HG03280 (cell line): ENCODE data around the gene CAPZA2.
"Not testable (repeated sequence)": the region's sequence is repeated elsewhere in the genome, so short reads cannot be mapped to it uniquely, and the experiment has no call there.

Source experiments
- ATAC-seq: cut with Tn5 transposase; IDR thresholded peaks from one replicate; pipeline ENCODE4 v1.9.1; 2021; ENCODE audit warnings: mild to moderate bottlenecking, moderate library complexity; ENCODE audit not compliant: unreplicated experiment

Gene CAPZA2

GRCh38 chr7:116862234-116862950 lies at the start of gene CAPZA2:
TSS of gene CAPZA2 (plus strand) at chr7:116862587. CDS start at chr7:116862612, 25 bp downstream.
- peak; percentile 93 for ATAC-seq

GRCh38 chr7:116812860-116813259 lies 49.5 kb upstream of the CAPZA2 start:
- no peak for ATAC-seq

GRCh38 chr7:116813371-116813770 lies 49.0 kb upstream of the CAPZA2 start:
- not testable (repeated sequence) for ATAC-seq

- ATAC-seq: no peak
Observed at GRCh38 chr7:116815041-116815440, 47.3 kb upstream of the CAPZA2 start.

GRCh38 chr7:116820149-116820548 lies 42.2 kb upstream of the CAPZA2 start:
- no peak for ATAC-seq

- ATAC-seq: not testable (repeated sequence)
Observed at GRCh38 chr7:116821647-116822046, 40.7 kb upstream of the CAPZA2 start.

GRCh38 chr7:116824449-116824848 lies 37.9 kb upstream of the CAPZA2 start:
- ATAC-seq: no peak

- ATAC-seq: no peak
Observed at GRCh38 chr7:116828281-116828680, 34.1 kb upstream of the CAPZA2 start.

GRCh38 chr7:116829041-116829440 lies 33.3 kb upstream of the CAPZA2 start:
- no peak for ATAC-seq

GRCh38 chr7:116829493-116829892 lies 32.9 kb upstream of the CAPZA2 start:
- no peak for ATAC-seq

GRCh38 chr7:116832692-116833091 lies 29.7 kb upstream of the CAPZA2 start:
- ATAC-seq: no peak

- no peak for ATAC-seq
Observed at GRCh38 chr7:116834815-116835504, 27.4 kb upstream of the CAPZA2 start.

- ATAC-seq: no peak
Observed at GRCh38 chr7:116836048-116836447, 26.3 kb upstream of the CAPZA2 start.

- ATAC-seq: no peak
Observed at GRCh38 chr7:116836911-116837310, 25.5 kb upstream of the CAPZA2 start.

- no peak for ATAC-seq
Observed at GRCh38 chr7:116837586-116837985, 24.8 kb upstream of the CAPZA2 start.

- no peak for ATAC-seq
Observed at GRCh38 chr7:116840256-116840655, 22.1 kb upstream of the CAPZA2 start.

GRCh38 chr7:116842371-116842770 lies 20.0 kb upstream of the CAPZA2 start:
- ATAC-seq: no peak

- ATAC-seq: no peak
Observed at GRCh38 chr7:116843378-116843777, 19.0 kb upstream of the CAPZA2 start.

- no peak for ATAC-seq
Observed at GRCh38 chr7:116851175-116851574, 11.2 kb upstream of the CAPZA2 start.

GRCh38 chr7:116851671-116852070 lies 10.7 kb upstream of the CAPZA2 start:
- no peak for ATAC-seq

GRCh38 chr7:116854132-116854531 lies 8.3 kb upstream of the CAPZA2 start:
- no peak for ATAC-seq

- no peak for ATAC-seq
Observed at GRCh38 chr7:116857052-116857451, 5.3 kb upstream of the CAPZA2 start.
